Ovary (tissue), 3 donors: ENCODE measurements around the gene NLGN1.

ENCODE experiments used
- CTCF ChIP-seq, 3 donors: fragments of 450-650 bp in 2 of 3; fragments of 200-600 bp in 1 of 3; IDR thresholded peaks; one replicate each; pipeline versions ENCODE4 v1.5.1 to v1.8.0; 2016 to 2022; ENCODE audit warnings: antibody characterized with exemption in 3 of 3, mild to moderate bottlenecking in 1 of 3
- EP300 ChIP-seq: sonication (generic); formaldehyde crosslinking; IDR thresholded peaks from one replicate; pipeline ENCODE4 v1.6.1; 2017; ENCODE audit warnings: antibody characterized with exemption
- donor health status: DM: no; HTN: no; CAD: no.

GRCh38 chr3:173750591-173750990 lies 353.0 kb downstream of the NLGN1 start:
- no peak for TF ChIP-seq CTCF (IDR thresholded peaks at IDR 0.05)
- TF ChIP-seq EP300: no peak
